NAMALWA (cell line): ENCODE results near the gene AK1.
"Not testable (repeated sequence)": the region's sequence is repeated elsewhere in the genome, so short reads cannot be mapped to it uniquely, and the experiment has no call there.

ENCODE experiments used
- DNase-seq: peaks from one replicate; pipeline ENCODE4 v3.0.0-alpha.2; 2015; ENCODE audit warnings: low spot score

AK1 gene

GRCh38 chr9:127847833-127848755 is 29.4 kb downstream of the AK1 start:
- no peak for DNase-seq

GRCh38 chr9:127847178-127847510 is 30.3 kb downstream of the AK1 start:
- DNase-seq, result no peak

GRCh38 chr9:127846443-127847177 is 30.9 kb downstream of the AK1 start:
- no peak for DNase-seq

GRCh38 chr9:127845619-127846018 is 31.9 kb downstream of the AK1 start:
- not testable (repeated sequence) for DNase-seq

- no peak for DNase-seq
Observed at GRCh38 chr9:127844821-127845359, 32.6 kb downstream of the AK1 start.

- DNase-seq, result no peak
Observed at GRCh38 chr9:127841087-127841835, 36.2 kb downstream of the AK1 start.

GRCh38 chr9:127838375-127839078 is 38.9 kb downstream of the AK1 start:
- DNase-seq, result no peak

GRCh38 chr9:127837346-127837745 is 40.1 kb downstream of the AK1 start:
- DNase-seq, result peak; percentile 26

GRCh38 chr9:127836561-127836960 is 40.9 kb downstream of the AK1 start:
- DNase-seq, result not testable (repeated sequence)

- no peak for DNase-seq
Observed at GRCh38 chr9:127835991-127836516, 41.4 kb downstream of the AK1 start.

GRCh38 chr9:127833555-127833954 is 43.9 kb downstream of the AK1 start:
- peak; percentile 25 for DNase-seq

GRCh38 chr9:127832248-127832647 is 45.2 kb downstream of the AK1 start:
- no peak for DNase-seq

- DNase-seq, result no peak
Observed at GRCh38 chr9:127829205-127829906, 48.1 kb downstream of the AK1 start.

- no peak for DNase-seq
Observed at GRCh38 chr9:127828262-127829031, 49.0 kb downstream of the AK1 start.

- no peak for DNase-seq
Observed at GRCh38 chr9:127826253-127826913, 51.1 kb downstream of the AK1 start.

GRCh38 chr9:127825319-127826051 is 52.0 kb downstream of the AK1 start:
- no peak for DNase-seq

- no peak for DNase-seq
Observed at GRCh38 chr9:127822108-127822507, 55.4 kb downstream of the AK1 start.

GRCh38 chr9:127818574-127818973 is 58.9 kb downstream of the AK1 start:
- DNase-seq, result no peak
